ENCODE measurements around the gene ECHDC3.

GRCh38 chr10:11789956-11790355 lies 47.8 kb downstream of the ECHDC3 start:
- TF ChIP-seq ARNT (IDR thresholded peaks at IDR 0.05) = no peak
- no peak for TF ChIP-seq FOXA1 (IDR thresholded peaks at IDR 0.05)
- TF ChIP-seq TARDBP (IDR thresholded peaks at IDR 0.05) = no peak
- no peak for TF ChIP-seq ELF4 (IDR thresholded peaks at IDR 0.05)
- no peak for TF ChIP-seq BHLHE40 (IDR thresholded peaks at IDR 0.05; ENCODE audit: borderline replicate concordance)
- TF ChIP-seq SUZ12 (IDR thresholded peaks at IDR 0.05) = no peak
- TF ChIP-seq L3MBTL2 (conservative IDR thresholded peaks at IDR 0.05) = no peak
- TF ChIP-seq PKNOX1 (IDR thresholded peaks at IDR 0.05) = no peak
- no peak for TF ChIP-seq SP1 (IDR thresholded peaks at IDR 0.05)
